Upper lobe of left lung (tissue), 6 donors: ENCODE measurements around the gene SFMBT2. TPM values are rescaled to one million over a fixed set of nuclear protein-coding genes. Genes with fewer than 3 reads are reported as not detected.
"Not testable (repeated sequence)": the region's sequence is repeated elsewhere in the genome, so short reads cannot be mapped to it uniquely, and the experiment has no call there.

ENCODE experiments used
- ATAC-seq, 2 donors: fragments of 200-7000 bp; cut with Tn5 transposase; one replicate each; pipeline ENCODE4 v1.9.1; 2022; ENCODE audit warnings: mild to moderate bottlenecking in 2 of 2, moderate library complexity in 2 of 2; ENCODE audit not compliant: low FRiP score in 2 of 2
- DNase-seq, 2 donors: peaks; one replicate each; pipeline ENCODE4 v3.0.0-alpha.2; 2019 to 2020
- H3K27ac ChIP-seq, 4 donors: fragments of 200-600 bp; sonication (generic); one replicate each; pipeline ENCODE4 v1.5.1; 2016 to 2019
- H3K27me3 ChIP-seq, 4 donors: fragments of 200-600 bp; sonication (generic); one replicate each; pipeline ENCODE4 v1.5.1; 2017 to 2019
- H3K36me3 ChIP-seq, 4 donors: fragments of 200-600 bp; sonication (generic); one replicate each; pipeline ENCODE4 v1.5.1; 2016 to 2019
- H3K4me1 ChIP-seq, 4 donors: fragments of 200-600 bp; sonication (generic); one replicate each; pipeline ENCODE4 v1.5.1; 2018 to 2019
- H3K4me3 ChIP-seq, 4 donors: fragments of 200-600 bp; sonication (generic); one replicate each; pipeline ENCODE4 v1.5.1; 2017 to 2019; ENCODE audit warnings: mild to moderate bottlenecking in 2 of 4, moderate library complexity in 1 of 4
- H3K9me3 ChIP-seq, 4 donors: fragments of 200-600 bp; sonication (generic); one replicate each; pipeline ENCODE4 v1.5.1; 2018 to 2019
- CTCF ChIP-seq, 6 experiments: fragments of 450-650 bp in 4 of 6; fragments of 200-600 bp in 2 of 6; sonication (generic) in 2 of 6; IDR thresholded peaks; one replicate each; pipeline ENCODE4 v1.5.1; 2016 to 2019; ENCODE audit warnings: antibody characterized with exemption in 6 of 6
- EP300 ChIP-seq, 4 donors: sonication (generic); formaldehyde crosslinking; IDR thresholded peaks; one replicate each; pipeline ENCODE4 v1.5.1; 2017; ENCODE audit warnings: antibody characterized with exemption in 4 of 4, control low read depth in 2 of 4
- POLR2A ChIP-seq, 4 donors: fragments of 450-650 bp; IDR thresholded peaks; one replicate each; pipeline ENCODE4 v1.5.1; 2016 to 2017; ENCODE audit warnings: antibody characterized with exemption in 4 of 4, mild to moderate bottlenecking in 2 of 4
- POLR2AphosphoS5 ChIP-seq, 2 donors: sonication (generic); formaldehyde crosslinking; IDR thresholded peaks; one replicate each; pipeline ENCODE4 v1.5.1; 2017; ENCODE audit warnings: antibody characterized with exemption in 2 of 2
- WGBS, 2 donors: methylation state at CpG; one replicate each; pipeline ENCODE4 v1.1.5; 2017 to 2018; 5-methylcytosine and 5-hydroxymethylcytosine counted together
- total RNA-seq, 6 donors: library from RNA; depleted of rRNA in 4 of 6; stranded (reverse); fragments of >200 nt in 4 of 6; gene quantifications; one replicate each; pipeline versions ENCODE4 v1.1.0 to v1.2.1, GENCODE V29; 2016 to 2021
- donor health status: DM: no; HTN: no; CAD: no; lungs with moderate emphysema.
- donor health status: DM: no; HTN: yes; CAD: no; lungs with severe emphysema.

The SFMBT2 gene
- total RNA-seq, 6 donors from 2014 or later = 6.2 to 14.6 (median 10.2) TPM

- no peaks in the 10 kb centered on the region for H3K36me3 ChIP-seq
- peaks cover 3 to 10% (median 6%) of the 10 kb centered on the region in 4 donors for H3K9me3 ChIP-seq
- H3K4me1 ChIP-seq = no peaks in the 10 kb centered on the region
- TF ChIP-seq EP300 (IDR thresholded peaks at IDR 0.05) (no peak), POLR2A (IDR thresholded peaks at IDR 0.05) (no peak), POLR2AphosphoS5 (IDR thresholded peaks at IDR 0.05) (no peak), CTCF (IDR thresholded peaks at IDR 0.05) (no peak)
- DNase-seq (no peak), ATAC-seq (no peak)
- H3K27ac ChIP-seq = no peak overlapping the region
- WGBS, 2 donors = 59 to 82% methylated on average over 3 of the region's 3 CpGs
- no peak overlapping the region for H3K4me3 ChIP-seq
- no peaks in the 10 kb centered on the region for H3K27me3 ChIP-seq
These were observed 191.9 kb downstream of the SFMBT2 start for GRCh38 chr10:7218968-7219367.

GRCh38 chr10:7212696-7213095, 198.1 kb downstream of the SFMBT2 start:
- H3K9me3 ChIP-seq, DNase-seq, H3K27me3 ChIP-seq, H3K36me3 ChIP-seq, ATAC-seq, H3K4me1 ChIP-seq, H3K4me3 ChIP-seq, H3K27ac ChIP-seq: not testable (repeated sequence)
- 81 to 93% methylated on average over 3 of the region's 3 CpGs for WGBS, 2 donors

GRCh38 chr10:7211857-7212577, 198.8 kb downstream of the SFMBT2 start:
- no peaks in the 10 kb centered on the region for H3K9me3 ChIP-seq
- DNase-seq (no peak), ATAC-seq (no peak)
- H3K4me3 ChIP-seq = no peak overlapping the region
- H3K27me3 ChIP-seq = no peaks in the 10 kb centered on the region
- H3K27ac ChIP-seq = no peak overlapping the region
- H3K4me1 ChIP-seq = no peaks in the 10 kb centered on the region
- H3K36me3 ChIP-seq = peaks cover 0 to 3% (median 0%) of the 10 kb centered on the region in 4 donors
- TF ChIP-seq CTCF (IDR thresholded peaks at IDR 0.05) (no peak), POLR2AphosphoS5 (IDR thresholded peaks at IDR 0.05) (no peak), EP300 (IDR thresholded peaks at IDR 0.05) (no peak), POLR2A (IDR thresholded peaks at IDR 0.05) (no peak)
- WGBS, 2 donors = 80 to 87% methylated on average over 9 of the region's 9 CpGs

- H3K27me3 ChIP-seq = no peaks in the 10 kb centered on the region
- 88 to 90% methylated on average over 10 of the region's 10 CpGs for WGBS, 2 donors
- H3K4me1 ChIP-seq = no peaks in the 10 kb centered on the region
- H3K9me3 ChIP-seq = no peaks in the 10 kb centered on the region
- DNase-seq (no peak), ATAC-seq (no peak)
- H3K4me3 ChIP-seq = no peak overlapping the region
- peaks cover 0 to 3% (median 0%) of the 10 kb centered on the region in 4 donors for H3K36me3 ChIP-seq
- no peak for TF ChIP-seq POLR2AphosphoS5 (IDR thresholded peaks at IDR 0.05)
- no peak for TF ChIP-seq POLR2A (IDR thresholded peaks at IDR 0.05)
- TF ChIP-seq EP300 (IDR thresholded peaks at IDR 0.05) = no peak
- TF ChIP-seq CTCF (IDR thresholded peaks at IDR 0.05) = no peak
- no peak overlapping the region for H3K27ac ChIP-seq
These were observed 200.3 kb downstream of the SFMBT2 start for GRCh38 chr10:7210516-7210915.

- Histone ChIP-seq H3K4me3 (no peak overlapping the region), H3K9me3 (no peaks in the 10 kb centered on the region), H3K27me3 (no peaks in the 10 kb centered on the region), H3K36me3 (peaks cover 0 to 3% (median 0%) of the 10 kb centered on the region in 4 donors), H3K4me1 (no peaks in the 10 kb centered on the region), H3K27ac (no peak overlapping the region)
- no peak for ATAC-seq
- WGBS, 2 donors = 90 to 93% methylated on average over 2 of the region's 2 CpGs
- no peak for TF ChIP-seq POLR2A (IDR thresholded peaks at IDR 0.05)
- no peak for TF ChIP-seq POLR2AphosphoS5 (IDR thresholded peaks at IDR 0.05)
- no peak for TF ChIP-seq EP300 (IDR thresholded peaks at IDR 0.05)
- TF ChIP-seq CTCF (IDR thresholded peaks at IDR 0.05) = no peak
- DNase-seq = no peak
These were observed 201.4 kb downstream of the SFMBT2 start for GRCh38 chr10:7209458-7209857.
